ENCODE results near the gene PFN2.
"Not testable (repeated sequence)": the region's sequence is repeated elsewhere in the genome, so short reads cannot be mapped to it uniquely, and the experiment has no call there.

The PFN2 gene

DNA sequence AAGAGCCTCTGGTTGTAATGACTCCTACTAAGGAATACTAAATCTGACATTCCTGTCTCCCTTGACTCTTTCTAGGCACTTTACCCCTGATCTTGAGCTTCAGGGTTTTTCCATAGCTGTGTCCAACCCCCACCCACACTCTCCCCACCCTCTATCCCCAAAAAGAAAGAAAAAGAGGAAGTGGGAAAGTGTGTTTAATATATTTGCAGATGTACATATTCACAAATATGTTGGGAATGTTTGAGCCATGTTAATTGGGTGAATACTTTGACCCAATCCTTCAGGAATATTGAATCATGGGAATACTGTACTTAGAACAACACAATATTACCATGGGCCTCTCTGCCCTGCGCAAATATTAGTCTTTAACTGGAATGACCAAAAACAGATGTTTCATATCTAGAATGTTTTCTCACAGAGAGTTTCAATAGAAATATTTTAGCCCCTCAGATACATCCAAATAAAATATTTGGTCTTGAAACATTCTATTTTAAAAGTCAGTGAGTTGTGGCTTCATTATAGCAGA, 19.8 kb upstream of the PFN2 start:
- no peaks in the 10 kb centered on the region for H3K36me3 ChIP-seq (ENCODE audit: control insufficient read depth, insufficient read depth, low read length)
- H3K4me3 ChIP-seq (ENCODE audit: insufficient read depth, low read depth, low read length) = no peak overlapping the region
- WGBS, 2 experiments = 100% methylated on average over 1 of the region's 1 CpG
- no peaks in the 10 kb centered on the region for H3K9me3 ChIP-seq (ENCODE audit: control insufficient read depth, low read length)
- no peaks in the 10 kb centered on the region for H3K27me3 ChIP-seq (ENCODE audit: control insufficient read depth, insufficient read depth, low read length, poor library complexity, severe bottlenecking)
- no peak overlapping the region for H3K27ac ChIP-seq (ENCODE audit: insufficient read depth, low read depth, low read length, poor library complexity, severe bottlenecking)
- H3K4me1 ChIP-seq (ENCODE audit: control insufficient read depth, insufficient read depth, low read length) = no peaks in the 10 kb centered on the region

DNA sequence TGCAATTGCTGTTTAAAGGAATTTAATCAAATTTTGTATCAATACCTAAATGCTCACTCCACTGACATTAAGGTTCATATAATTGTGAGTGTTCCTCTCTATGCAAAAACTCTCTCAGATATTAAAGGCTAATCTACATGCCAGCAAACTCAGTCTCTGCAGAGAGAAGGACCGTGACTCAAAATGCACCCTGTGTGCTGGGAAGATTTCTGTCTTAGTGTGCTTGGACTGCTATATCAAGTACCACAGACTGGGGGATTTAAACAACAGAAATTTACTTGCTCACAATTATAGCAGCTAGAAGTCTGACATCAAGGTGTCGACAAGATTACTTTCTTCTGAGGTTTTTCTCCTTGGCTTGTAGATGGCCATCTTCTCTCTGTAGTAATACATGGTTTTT, 18.6 kb upstream of the PFN2 start:
- H3K4me3 ChIP-seq (ENCODE audit: insufficient read depth, low read depth, low read length) = no peak overlapping the region
- WGBS, 2 experiments = 62 to 75% methylated on average over 2 of the region's 2 CpGs

DNA sequence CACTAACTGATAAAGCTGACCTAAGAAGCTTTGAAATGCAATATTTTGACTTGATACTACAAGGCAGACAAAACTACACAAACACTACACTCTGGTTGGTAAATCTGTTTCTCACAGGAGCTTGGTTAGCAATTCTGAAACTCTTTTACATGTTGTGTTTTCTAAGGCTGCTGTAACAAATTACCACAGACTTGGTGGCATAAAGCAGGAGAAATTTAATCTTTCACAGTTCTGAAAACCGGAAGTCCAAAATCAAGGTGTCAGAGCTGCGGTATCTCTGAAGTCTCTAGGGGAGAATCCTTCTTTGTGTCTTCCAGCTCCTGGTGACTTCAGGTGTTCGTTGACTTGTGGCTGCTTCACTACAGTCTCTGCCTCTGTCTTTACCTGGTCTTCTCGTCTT, 12.9 kb upstream of the PFN2 start:
- WGBS, 2 experiments = 93 to 99% methylated on average over 4 of the region's 4 CpGs
- Histone ChIP-seq H3K9me3 (ENCODE audit: control insufficient read depth, low read length) (no peaks in the 10 kb centered on the region), H3K27ac (ENCODE audit: insufficient read depth, low read depth, low read length, poor library complexity, severe bottlenecking) (no peak overlapping the region), H3K36me3 (ENCODE audit: control insufficient read depth, insufficient read depth, low read length) (no peaks in the 10 kb centered on the region), H3K4me1 (ENCODE audit: control insufficient read depth, insufficient read depth, low read length) (no peaks in the 10 kb centered on the region), H3K27me3 (ENCODE audit: control insufficient read depth, insufficient read depth, low read length, poor library complexity, severe bottlenecking) (no peaks in the 10 kb centered on the region), H3K4me3 (ENCODE audit: insufficient read depth, low read depth, low read length) (no peak overlapping the region)

More for the DNA sequence above, 18.6 kb upstream of the PFN2 start:
- Histone ChIP-seq H3K27me3 (ENCODE audit: control insufficient read depth, insufficient read depth, low read length, poor library complexity, severe bottlenecking) (no peaks in the 10 kb centered on the region), H3K36me3 (ENCODE audit: control insufficient read depth, insufficient read depth, low read length) (no peaks in the 10 kb centered on the region), H3K9me3 (ENCODE audit: control insufficient read depth, low read length) (no peaks in the 10 kb centered on the region), H3K27ac (ENCODE audit: insufficient read depth, low read depth, low read length, poor library complexity, severe bottlenecking) (no peak overlapping the region), H3K4me1 (ENCODE audit: control insufficient read depth, insufficient read depth, low read length) (no peaks in the 10 kb centered on the region)

DNA sequence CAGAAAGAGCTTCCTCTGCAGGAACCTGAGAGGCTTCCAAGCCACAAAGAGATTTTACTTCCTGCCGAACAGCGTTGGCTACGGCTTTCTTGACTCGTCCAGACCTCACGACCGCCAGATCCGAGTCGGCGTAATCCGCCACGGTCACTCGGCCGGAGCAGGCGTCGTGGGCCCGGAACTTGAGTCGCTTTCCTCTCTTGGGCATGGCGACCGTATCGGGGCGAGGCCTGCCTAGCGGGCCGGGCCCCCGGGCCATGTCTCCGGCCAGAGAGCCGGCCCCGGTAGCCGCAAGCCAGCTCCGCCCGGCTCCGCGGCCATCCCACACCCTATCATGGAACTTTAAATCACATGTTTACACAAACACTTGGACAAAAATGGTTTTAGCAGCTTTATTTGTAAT, 12.4 kb upstream of the PFN2 start:
- H3K36me3 ChIP-seq (ENCODE audit: control insufficient read depth, insufficient read depth, low read length); H3K27ac ChIP-seq (ENCODE audit: insufficient read depth, low read depth, low read length, poor library complexity, severe bottlenecking); H3K4me1 ChIP-seq (ENCODE audit: control insufficient read depth, insufficient read depth, low read length); H3K9me3 ChIP-seq (ENCODE audit: control insufficient read depth, low read length); H3K27me3 ChIP-seq (ENCODE audit: control insufficient read depth, insufficient read depth, low read length, poor library complexity, severe bottlenecking); H3K4me3 ChIP-seq (ENCODE audit: insufficient read depth, low read depth, low read length): not testable (repeated sequence)
- 92 to 95% methylated on average over 32 of the region's 32 CpGs for WGBS, 2 experiments

DNA sequence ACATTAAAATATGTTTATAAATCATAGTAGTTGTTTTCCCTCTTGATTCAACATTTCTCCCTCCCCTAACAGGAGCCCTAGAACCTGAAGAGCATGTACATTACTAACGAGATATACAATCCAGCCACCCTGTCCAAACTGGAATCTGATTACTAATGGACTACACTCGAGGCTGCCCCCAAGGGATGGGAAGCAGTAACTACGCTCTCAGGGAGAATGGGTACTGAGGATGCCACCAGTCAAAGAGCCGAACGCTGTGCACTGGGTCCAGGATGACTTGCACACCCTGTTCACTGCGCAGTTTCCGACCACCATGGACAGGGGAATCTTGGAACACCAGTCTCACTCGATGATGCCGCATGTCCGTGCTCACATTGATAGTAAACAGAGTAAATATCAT, 11.3 kb upstream of the PFN2 start:
- not testable (repeated sequence) for H3K27ac ChIP-seq (ENCODE audit: insufficient read depth, low read depth, low read length, poor library complexity, severe bottlenecking); H3K9me3 ChIP-seq (ENCODE audit: control insufficient read depth, low read length); H3K4me3 ChIP-seq (ENCODE audit: insufficient read depth, low read depth, low read length); H3K4me1 ChIP-seq (ENCODE audit: control insufficient read depth, insufficient read depth, low read length); H3K27me3 ChIP-seq (ENCODE audit: control insufficient read depth, insufficient read depth, low read length, poor library complexity, severe bottlenecking); H3K36me3 ChIP-seq (ENCODE audit: control insufficient read depth, insufficient read depth, low read length)
- 97 to 100% methylated on average over 2 to 3 of the region's 10 CpGs for WGBS, 2 experiments

DNA sequence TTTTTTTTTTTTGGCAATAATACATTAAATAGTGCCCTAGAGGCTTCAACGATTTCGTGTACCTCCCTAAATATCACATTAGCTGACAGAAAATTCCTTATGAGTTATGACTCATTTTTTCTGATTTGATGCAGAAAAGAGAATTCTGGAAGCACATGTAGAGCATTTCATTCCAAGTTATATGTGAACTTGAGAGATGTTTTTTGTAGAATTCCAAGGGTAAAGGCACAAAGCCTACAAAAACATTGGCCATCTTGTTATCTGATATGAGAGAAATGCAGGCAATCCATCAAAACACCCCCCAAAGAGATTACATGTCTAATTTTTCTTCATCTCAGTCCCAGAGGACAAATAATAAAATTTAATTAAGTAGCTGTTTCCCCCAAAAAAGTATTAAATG, 6.7 kb upstream of the PFN2 start:
- H3K9me3 ChIP-seq (ENCODE audit: control insufficient read depth, low read length) = no peaks in the 10 kb centered on the region
- no peaks in the 10 kb centered on the region for H3K27me3 ChIP-seq (ENCODE audit: control insufficient read depth, insufficient read depth, low read length, poor library complexity, severe bottlenecking)
- H3K4me3 ChIP-seq (ENCODE audit: insufficient read depth, low read depth, low read length) = no peak overlapping the region
- WGBS, 2 experiments = 94% methylated on average over 2 of the region's 2 CpGs; no CpG with 5 or more reads in 1 of the 2 experiments
- no peaks in the 10 kb centered on the region for H3K36me3 ChIP-seq (ENCODE audit: control insufficient read depth, insufficient read depth, low read length)
- no peaks in the 10 kb centered on the region for H3K4me1 ChIP-seq (ENCODE audit: control insufficient read depth, insufficient read depth, low read length)
- H3K27ac ChIP-seq (ENCODE audit: insufficient read depth, low read depth, low read length, poor library complexity, severe bottlenecking) = no peak overlapping the region

DNA sequence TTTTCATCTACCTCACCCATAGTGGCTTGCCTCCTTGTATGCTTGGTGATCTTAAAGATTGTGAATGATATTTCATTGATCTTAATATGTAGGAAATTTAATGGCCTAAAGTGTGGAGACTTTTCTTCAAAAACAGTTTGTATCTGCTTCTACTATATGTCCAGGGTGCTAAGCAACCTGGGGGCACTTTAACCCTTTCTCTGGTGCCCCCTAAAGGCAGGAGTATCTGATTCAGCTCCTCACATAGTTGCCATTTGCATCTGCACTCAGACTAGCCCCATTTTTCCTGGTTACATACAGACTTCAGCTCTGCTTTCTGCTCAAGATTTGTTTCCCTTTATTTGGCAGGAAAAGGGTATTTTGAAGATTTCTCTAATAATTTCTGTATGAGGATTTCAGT, 5.2 kb upstream of the PFN2 start:
- no peak overlapping the region for H3K4me3 ChIP-seq (ENCODE audit: insufficient read depth, low read depth, low read length)

DNA sequence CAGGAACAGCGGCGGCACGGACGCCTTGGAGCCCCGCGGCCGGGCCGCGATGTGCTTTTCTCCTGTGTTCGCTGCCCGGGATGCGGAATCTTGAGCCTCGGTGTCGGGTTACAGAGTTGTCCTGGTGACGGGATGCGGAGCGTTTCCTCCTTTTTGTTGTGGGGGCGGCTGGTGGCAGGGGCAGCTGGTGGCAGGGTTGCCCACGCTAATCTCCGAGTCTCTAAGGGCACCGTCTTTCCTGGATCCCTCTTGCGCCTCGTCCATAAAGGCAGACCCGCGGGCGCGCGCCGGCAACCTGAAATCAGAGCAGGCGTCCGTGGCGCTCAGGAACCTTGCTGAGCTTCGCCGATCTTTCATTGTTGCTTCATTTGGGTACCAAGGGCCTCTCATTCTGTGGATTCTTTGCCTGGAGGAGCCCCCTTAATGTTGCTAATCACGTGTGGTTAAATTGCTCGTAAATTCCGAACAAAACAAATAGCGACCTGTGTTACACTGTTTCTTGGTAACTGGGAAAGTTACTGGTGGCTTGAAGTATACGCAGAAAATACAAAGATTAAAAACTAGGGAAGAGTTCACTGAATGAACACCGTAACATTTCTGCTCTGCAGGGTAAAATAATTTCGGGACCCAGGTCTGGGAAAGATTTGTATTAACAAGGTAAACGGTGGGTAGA, 844 bp upstream of the PFN2 start:
- Histone ChIP-seq H3K4me3 (ENCODE audit: insufficient read depth, low read depth, low read length) (peak overlapping the region; percentile 87), H3K27me3 (ENCODE audit: control insufficient read depth, insufficient read depth, low read length, poor library complexity, severe bottlenecking) (no peaks in the 10 kb centered on the region), H3K27ac (ENCODE audit: insufficient read depth, low read depth, low read length, poor library complexity, severe bottlenecking) (peak overlapping the region; percentile 95), H3K36me3 (ENCODE audit: control insufficient read depth, insufficient read depth, low read length) (peaks cover 6% of the 10 kb centered on the region), H3K9me3 (ENCODE audit: control insufficient read depth, low read length) (no peaks in the 10 kb centered on the region), H3K4me1 (ENCODE audit: control insufficient read depth, insufficient read depth, low read length) (no peaks in the 10 kb centered on the region)
- WGBS, 2 experiments = 1% methylated on average over 42 of the region's 42 CpGs

More for the DNA sequence above, 5.2 kb upstream of the PFN2 start:
- Histone ChIP-seq H3K27ac (ENCODE audit: insufficient read depth, low read depth, low read length, poor library complexity, severe bottlenecking) (no peak overlapping the region), H3K4me1 (ENCODE audit: control insufficient read depth, insufficient read depth, low read length) (no peaks in the 10 kb centered on the region), H3K36me3 (ENCODE audit: control insufficient read depth, insufficient read depth, low read length) (no peaks in the 10 kb centered on the region), H3K27me3 (ENCODE audit: control insufficient read depth, insufficient read depth, low read length, poor library complexity, severe bottlenecking) (no peaks in the 10 kb centered on the region), H3K9me3 (ENCODE audit: control insufficient read depth, low read length) (no peaks in the 10 kb centered on the region)

DNA sequence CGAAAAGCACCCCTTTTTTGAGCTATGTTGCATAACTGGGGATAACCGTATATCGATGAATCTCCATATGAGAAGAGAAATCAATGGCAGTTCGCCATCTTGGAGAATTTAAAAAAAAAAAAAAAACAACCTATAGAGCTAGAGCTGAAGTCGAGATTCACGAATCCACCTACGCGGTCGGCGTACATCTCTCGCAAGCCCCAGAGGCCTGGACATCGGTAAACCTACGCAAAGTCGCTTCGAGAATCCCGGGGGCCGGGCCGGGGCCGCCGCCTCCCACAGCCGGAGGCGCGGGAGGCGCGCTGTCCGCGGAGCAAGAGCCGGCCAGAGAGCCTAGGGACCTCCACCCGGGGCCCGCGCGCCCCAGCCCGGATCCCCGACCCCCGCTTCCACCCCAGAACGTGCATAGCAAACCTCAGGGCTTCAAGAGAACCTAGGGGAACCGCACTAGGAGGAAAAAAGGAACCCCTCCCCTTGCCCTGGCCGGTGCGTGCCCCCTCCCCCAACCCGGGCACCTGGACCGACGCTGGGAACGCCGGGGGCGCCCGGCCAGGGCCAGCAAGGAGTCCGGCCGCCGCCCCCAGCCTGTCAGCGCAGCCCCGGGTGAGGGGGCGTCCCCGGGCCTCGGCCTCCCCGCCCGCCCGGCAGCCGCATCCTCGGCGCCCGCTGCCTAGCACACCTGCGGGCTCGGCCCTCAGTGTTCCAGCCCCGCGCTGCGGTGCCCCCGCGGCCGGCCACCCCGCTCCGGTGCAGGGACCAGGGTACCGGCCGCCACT, 567 bp downstream of the PFN2 start:
- Histone ChIP-seq H3K9me3 (ENCODE audit: control insufficient read depth, low read length) (no peaks in the 10 kb centered on the region), H3K36me3 (ENCODE audit: control insufficient read depth, insufficient read depth, low read length) (peaks cover 10% of the 10 kb centered on the region), H3K27ac (ENCODE audit: insufficient read depth, low read depth, low read length, poor library complexity, severe bottlenecking) (peak overlapping the region; percentile 95), H3K4me1 (ENCODE audit: control insufficient read depth, insufficient read depth, low read length) (peaks cover 10% of the 10 kb centered on the region), H3K4me3 (ENCODE audit: insufficient read depth, low read depth, low read length) (peak overlapping the region; percentile 87), H3K27me3 (ENCODE audit: control insufficient read depth, insufficient read depth, low read length, poor library complexity, severe bottlenecking) (no peaks in the 10 kb centered on the region)
- 0% methylated on average over 73 of the region's 73 CpGs for WGBS, 2 experiments

DNA sequence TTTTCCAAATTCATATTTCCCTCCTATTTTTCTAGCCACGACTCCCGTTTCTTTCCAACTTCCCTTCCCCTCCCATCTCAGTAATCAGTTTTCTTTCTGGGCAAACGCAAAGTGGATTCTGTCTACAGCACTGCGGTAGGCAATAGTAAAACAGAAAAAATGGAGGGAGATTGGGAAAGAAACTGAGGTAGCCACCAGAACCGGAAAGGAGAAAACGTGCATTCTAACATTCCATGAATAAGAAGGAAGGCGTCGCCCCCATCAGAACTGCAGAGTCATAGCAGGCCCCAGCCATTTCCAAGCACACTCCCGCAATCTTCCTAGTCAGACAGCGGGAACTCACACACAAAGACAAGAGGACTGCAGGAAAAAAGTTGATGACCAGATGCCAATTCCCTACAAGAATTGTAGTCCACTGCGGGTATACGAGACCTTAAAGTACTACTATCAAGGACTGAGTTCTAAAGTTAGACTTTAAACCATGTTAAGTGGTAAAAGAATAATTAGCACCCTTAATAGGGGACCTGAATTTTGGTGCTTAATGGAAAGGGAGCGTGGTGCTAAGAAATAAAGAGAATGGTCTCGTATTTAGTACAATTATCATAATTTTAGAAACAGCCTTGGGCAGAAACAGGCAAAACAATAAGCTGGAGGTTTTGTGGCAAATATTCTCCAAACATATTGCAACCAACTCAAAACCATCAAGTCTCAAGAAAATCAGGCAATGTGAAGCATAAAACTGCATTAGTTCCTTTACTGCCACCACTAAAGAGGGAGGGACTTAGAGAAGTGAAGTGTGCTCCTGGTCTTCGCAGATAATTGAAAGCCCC, 1.4 kb downstream of the PFN2 start:
- Histone ChIP-seq H3K9me3 (ENCODE audit: control insufficient read depth, low read length) (no peaks in the 10 kb centered on the region), H3K4me3 (ENCODE audit: insufficient read depth, low read depth, low read length) (peak overlapping the region; percentile 87), H3K27me3 (ENCODE audit: control insufficient read depth, insufficient read depth, low read length, poor library complexity, severe bottlenecking) (no peaks in the 10 kb centered on the region), H3K27ac (ENCODE audit: insufficient read depth, low read depth, low read length, poor library complexity, severe bottlenecking) (peak overlapping the region; percentile 95), H3K36me3 (ENCODE audit: control insufficient read depth, insufficient read depth, low read length) (peaks cover 10% of the 10 kb centered on the region), H3K4me1 (ENCODE audit: control insufficient read depth, insufficient read depth, low read length) (peaks cover 12% of the 10 kb centered on the region)
- 1% methylated on average over 13 to 15 of the region's 15 CpGs for WGBS, 2 experiments
